ENCODE data around the gene TMEM179B.
"Not testable (repeated sequence)": the region's sequence is repeated elsewhere in the genome, so short reads cannot be mapped to it uniquely, and the experiment has no call there.

Gene TMEM179B

GRCh38 chr11:62787005-62787759, at the start of gene TMEM179B:
TMEM179B (plus strand) TSS chr11:62787402; CDS start chr11:62787432, 30 bp downstream.
- DNase-seq = peak; percentile 99

- no peak for DNase-seq
These were observed 39.6 kb upstream of the TMEM179B start for GRCh38 chr11:62747475-62748160.

GRCh38 chr11:62749931-62750330, 37.3 kb upstream of the TMEM179B start:
- DNase-seq = not testable (repeated sequence)

- DNase-seq = no peak
These were observed 34.9 kb upstream of the TMEM179B start for GRCh38 chr11:62752177-62752785.

- no peak for DNase-seq
These were observed 34.0 kb upstream of the TMEM179B start for GRCh38 chr11:62752994-62753735.

- DNase-seq = peak; percentile 96 to 97
These were observed 33.2 kb upstream of the TMEM179B start, which contains the start of gene ZBTB3 for GRCh38 chr11:62753736-62754603. ZBTB3 (minus strand) TSS chr11:62754160; CDS start chr11:62753664, 496 bp downstream.

- DNase-seq = no peak
These were observed 32.1 kb upstream of the TMEM179B start for GRCh38 chr11:62755086-62755615.

GRCh38 chr11:62757846-62758788, 29.1 kb upstream of the TMEM179B start:
- no peak for DNase-seq

GRCh38 chr11:62760867-62761227, 26.4 kb upstream of the TMEM179B start:
- DNase-seq = peak in 1 of 2 experiments; percentile 40

- DNase-seq = peak; percentile 35 to 37
These were observed 16.4 kb upstream of the TMEM179B start for GRCh38 chr11:62770778-62771143.

GRCh38 chr11:62771144-62772021, 15.8 kb upstream of the TMEM179B start, which contains the start of gene TAF6L:
TAF6L (plus strand) TSS chr11:62771396; CDS start chr11:62775784, 4,388 bp downstream.
- peak; percentile 98 for DNase-seq

- no peak for DNase-seq
These were observed 12.8 kb upstream of the TMEM179B start for GRCh38 chr11:62774407-62774806.

GRCh38 chr11:62775646-62776045, 11.6 kb upstream of the TMEM179B start:
- DNase-seq = no peak

GRCh38 chr11:62777389-62777788, 9.8 kb upstream of the TMEM179B start:
- no peak for DNase-seq

GRCh38 chr11:62778441-62778840, 8.8 kb upstream of the TMEM179B start:
- DNase-seq = no peak

GRCh38 chr11:62782753-62783152, 4.4 kb upstream of the TMEM179B start:
- DNase-seq = no peak

GRCh38 chr11:62786318-62787004, 741 bp upstream of the TMEM179B start:
- peak; percentile 87 to 90 for DNase-seq

- no peak for DNase-seq
These were observed 1.8 kb downstream of the TMEM179B start for GRCh38 chr11:62788991-62789390.

- DNase-seq = no peak
These were observed 2.4 kb downstream of the TMEM179B start for GRCh38 chr11:62789576-62789975.
